Measurements from ENCODE around the gene PCK2.

Gene PCK2

GRCh38 chr14:24098229-24098926 is 4.3 kb downstream of the PCK2 start:
- POLR2A ChIA-PET = no interaction called here
- DNase-seq (ENCODE audit: extremely low spot score) = no peak
- TF ChIP-seq CTCF (IDR thresholded peaks at IDR 0.05; ENCODE audit: control extremely low read depth, extremely low read depth, low read depth, missing control alignments) = no peak
- CTCF ChIA-PET = interaction anchor here (0.9 to 13.9 kb wide), 7 partner anchors 4 to 109 kb away, joined by 3 to 246 read pairs (median 5); partner anchors contain the start of gene PCK2

GRCh38 chr14:24098927-24099813 is 5.1 kb downstream of the PCK2 start:
- TF ChIP-seq CTCF (IDR thresholded peaks at IDR 0.05; ENCODE audit: control extremely low read depth, extremely low read depth, low read depth, missing control alignments) = no peak
- no peak for DNase-seq (ENCODE audit: extremely low spot score)
- CTCF ChIA-PET = interaction anchor here (1.4 to 13.9 kb wide), 3 partner anchors 5 to 18 kb away, joined by 5 to 246 read pairs (median 246); partner anchors contain the start of gene PCK2
- POLR2A ChIA-PET = no interaction called here

- POLR2A ChIA-PET = no interaction called here
- TF ChIP-seq CTCF (IDR thresholded peaks at IDR 0.05; ENCODE audit: control extremely low read depth, extremely low read depth, low read depth, missing control alignments) = no peak
- CTCF ChIA-PET = interaction anchor here (13.5 to 13.9 kb wide), 2 partner anchors 5 to 6 kb away, joined by 246 read pairs; partner anchors contain the start of gene PCK2
- no peak for DNase-seq (ENCODE audit: extremely low spot score)
Measured at GRCh38 chr14:24100197-24100981, 6.3 kb downstream of the PCK2 start.

- CTCF ChIA-PET = interaction anchor here (13.5 to 13.9 kb wide), 2 partner anchors 4 to 7 kb away, joined by 246 read pairs; partner anchors contain the start of gene PCK2
Measured at GRCh38 chr14:24100982-24101494, 6.9 kb downstream of the PCK2 start.

GRCh38 chr14:24102357-24103048 is 8.4 kb downstream of the PCK2 start:
- no peak for TF ChIP-seq CTCF (IDR thresholded peaks at IDR 0.05; ENCODE audit: control extremely low read depth, extremely low read depth, low read depth, missing control alignments)
- ChIA-PET POLR2A (interaction anchor here (1.6 to 2.4 kb wide), 2 partner anchors 7 to 11 kb away, joined by 3 to 11 read pairs; partner anchors contain the start of genes DCAF11 and NRL), CTCF (interaction anchor here (1.0 to 13.5 kb wide), 4 partner anchors 8 to 88 kb away, joined by 3 to 246 read pairs (median 4); partner anchors contain the start of genes DCAF11, NRL and PCK2)
- no peak for DNase-seq (ENCODE audit: extremely low spot score)

More at GRCh38 chr14:24100982-24101494, 6.9 kb downstream of the PCK2 start:
- POLR2A ChIA-PET = no interaction called here
- no peak for TF ChIP-seq CTCF (IDR thresholded peaks at IDR 0.05; ENCODE audit: control extremely low read depth, extremely low read depth, low read depth, missing control alignments)
- DNase-seq (ENCODE audit: extremely low spot score) = no peak

Measured in GM10248 (cell line).